Pancreas (tissue), 10 donors: ENCODE measurements around the gene PSMF1. TPM values are rescaled to one million over a fixed set of nuclear protein-coding genes. Genes with fewer than 3 reads are reported as not detected.

Experiments used
- ATAC-seq, 4 donors: fragments of 200-7000 bp; cut with Tn5 transposase; one replicate each; pipeline versions ENCODE4 v1.8.0 to v1.9.1; 2020; ENCODE audit warnings: mild to moderate bottlenecking in 4 of 4, moderate library complexity in 4 of 4
- DNase-seq, 6 donors: peaks; one replicate each; pipeline ENCODE4 v3.0.0-alpha.2; 2020
- FAIRE-seq: peaks from 2 replicates; lab custom pipeline; 2012; peaks lifted over from hg19 to GRCh38; lab: Jason Lieb, UNC
- H3K27ac ChIP-seq, 4 donors: fragments of 200-600 bp; sonication (generic); 1 replicate in 3 of 4; 2 replicates in 1 of 4; pipeline versions ENCODE4 v1.5.0 to v1.8.0; 2020
- H3K27me3 ChIP-seq, 4 donors: fragments of 200-600 bp; one replicate each; pipeline ENCODE4 v1.8.0; 2021
- H3K36me3 ChIP-seq, 3 donors: fragments of 200-600 bp; sonication (generic) in 1 of 3; one replicate each; pipeline versions ENCODE4 v1.5.0 to v1.8.0; 2020 to 2021
- H3K4me1 ChIP-seq, 3 donors: fragments of 200-600 bp; one replicate each; pipeline ENCODE4 v1.8.0; 2021
- H3K4me3 ChIP-seq, 4 donors: fragments of 200-600 bp; sonication (generic) in 2 of 4; one replicate each; pipeline versions ENCODE4 v1.5.0 to v1.8.0; 2020 to 2021
- H3K9me3 ChIP-seq, 4 donors: fragments of 200-600 bp; one replicate each; pipeline ENCODE4 v1.8.0; 2021
- WGBS, 2 donors: extraction: QIAGEN DNeasy Blood & Tissue Kit; methylation state at CpG; one replicate each; pipeline ENCODE4 v1.1.7; 2013; 5-methylcytosine and 5-hydroxymethylcytosine counted together
- intact Hi-C, 3 donors: fragments of 100-400 bp; cut with DNase I; formaldehyde crosslinking; loops; one replicate each; pipeline versions ENCODE4 v1.11.1 to v1.14.2; 2022
- polyA plus RNA-seq, 2 donors: library from polyadenylated mRNA; stranded (reverse); fragments of 200-250 nt; gene quantifications; one replicate each; pipeline ENCODE4 v1.2.3, GENCODE V29; 2013
- total RNA-seq, 6 donors: library from RNA; stranded (reverse); fragmentation: NEBNext Ultra II Directional in 4 of 6; extraction: Animal tissue kit (Norgen Biotek cat#: 25700) in 4 of 6; gene quantifications; one replicate each; pipeline versions ENCODE4 v1.2.1 to v1.2.4, GENCODE V29; 2021 to 2023
- TF ChIP-seq, protein P1 (sequence below), 4 donors: fragments of 200-600 bp; sonication (generic) in 3 of 4; IDR thresholded peaks; one replicate each; pipeline versions ENCODE4 v1.5.0 to v1.8.0; 2021; ENCODE audit warnings: antibody characterized with exemption in 4 of 4
- donor health status: healthy with polysubstance abuse.
- donor health status: DM: no; HTN: no; CAD: no; lungs with moderate emphysema.
- donor health status: DM: no; HTN: no; CAD: no.
- donor health status: control.
- donor health status: control.
- donor health status: Bipolar disorder and iron deficiency.
- donor health status: DM: yes; HTN: yes; CAD: no.
- donor health status: DM: no; HTN: no; CAD: no.
- donor health status: DM: no; HTN: no; CAD: no.
- donor health status: DM: yes; HTN: yes; CAD: no.

PSMF1 gene
- total and polyA plus RNA-seq, 8 donors, result 17.8 to 114 (median 79.6) TPM

DNA sequence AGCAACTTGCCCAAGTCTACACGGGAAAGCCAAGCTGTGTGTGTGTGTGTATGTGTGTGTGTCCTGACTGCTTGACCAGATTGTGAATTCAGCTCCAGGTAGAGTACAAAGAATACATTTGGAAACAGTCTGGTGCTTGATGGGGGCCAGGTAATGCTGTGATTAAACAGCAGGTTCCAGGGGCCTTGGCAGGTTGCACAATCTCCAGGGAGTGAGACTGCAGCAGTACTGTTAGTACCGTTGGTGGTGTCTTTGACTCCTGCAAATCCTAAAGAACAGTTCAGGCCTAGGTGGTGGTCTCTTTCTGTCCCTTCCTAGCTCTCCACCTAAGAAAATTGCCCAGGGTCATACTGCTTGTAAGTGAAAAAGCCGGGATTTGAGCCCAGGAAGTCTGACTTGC, 11.2 kb upstream of the PSMF1 start:
- TF ChIP-seq, protein P1, sequence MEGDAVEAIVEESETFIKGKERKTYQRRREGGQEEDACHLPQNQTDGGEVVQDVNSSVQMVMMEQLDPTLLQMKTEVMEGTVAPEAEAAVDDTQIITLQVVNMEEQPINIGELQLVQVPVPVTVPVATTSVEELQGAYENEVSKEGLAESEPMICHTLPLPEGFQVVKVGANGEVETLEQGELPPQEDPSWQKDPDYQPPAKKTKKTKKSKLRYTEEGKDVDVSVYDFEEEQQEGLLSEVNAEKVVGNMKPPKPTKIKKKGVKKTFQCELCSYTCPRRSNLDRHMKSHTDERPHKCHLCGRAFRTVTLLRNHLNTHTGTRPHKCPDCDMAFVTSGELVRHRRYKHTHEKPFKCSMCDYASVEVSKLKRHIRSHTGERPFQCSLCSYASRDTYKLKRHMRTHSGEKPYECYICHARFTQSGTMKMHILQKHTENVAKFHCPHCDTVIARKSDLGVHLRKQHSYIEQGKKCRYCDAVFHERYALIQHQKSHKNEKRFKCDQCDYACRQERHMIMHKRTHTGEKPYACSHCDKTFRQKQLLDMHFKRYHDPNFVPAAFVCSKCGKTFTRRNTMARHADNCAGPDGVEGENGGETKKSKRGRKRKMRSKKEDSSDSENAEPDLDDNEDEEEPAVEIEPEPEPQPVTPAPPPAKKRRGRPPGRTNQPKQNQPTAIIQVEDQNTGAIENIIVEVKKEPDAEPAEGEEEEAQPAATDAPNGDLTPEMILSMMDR (IDR thresholded peaks at IDR 0.05), result no peak
- H3K4me3 ChIP-seq, result no peak overlapping the region
- no peak overlapping the region for H3K27ac ChIP-seq
- DNase-seq (no peak), ATAC-seq (no peak), FAIRE-seq (no peak)
- H3K27me3 ChIP-seq, result no peaks in the 10 kb centered on the region
- no peaks in the 10 kb centered on the region for H3K36me3 ChIP-seq
- H3K4me1 ChIP-seq, result no peaks in the 10 kb centered on the region
- intact Hi-C loops, result loop anchor here in 1 of 3 donors (10.0 kb wide), 1 partner anchor 292 kb away; no protein-coding TSS in a partner anchor
- H3K9me3 ChIP-seq, result no peaks in the 10 kb centered on the region
- 76 to 83% methylated on average over 3 of the region's 3 CpGs for WGBS, 2 donors

GRCh38 chr20:1108437-1108920, 9.9 kb upstream of the PSMF1 start:
- no peaks in the 10 kb centered on the region for H3K27me3 ChIP-seq
- FAIRE-seq, result no peak
- WGBS, 2 donors, result 31 to 38% methylated on average over 5 of the region's 5 CpGs
- peak; percentile 66 to 95 (median 89) for ATAC-seq
- peak in 5 of 6 donors; percentile 18 to 78 (median 57) for DNase-seq
- H3K4me1 ChIP-seq, result no peaks in the 10 kb centered on the region
- TF ChIP-seq, protein P1 (IDR thresholded peaks at IDR 0.05), result peak; percentile 60 to 74 (median 64)
- no peaks in the 10 kb centered on the region for H3K9me3 ChIP-seq
- no peaks in the 10 kb centered on the region for H3K36me3 ChIP-seq
- no peak overlapping the region for H3K4me3 ChIP-seq
- H3K27ac ChIP-seq, result no peak overlapping the region
- intact Hi-C loops, result loop anchor here in 1 of 3 donors (10.0 kb wide), 1 partner anchor 294 kb away; no protein-coding TSS in a partner anchor

DNA sequence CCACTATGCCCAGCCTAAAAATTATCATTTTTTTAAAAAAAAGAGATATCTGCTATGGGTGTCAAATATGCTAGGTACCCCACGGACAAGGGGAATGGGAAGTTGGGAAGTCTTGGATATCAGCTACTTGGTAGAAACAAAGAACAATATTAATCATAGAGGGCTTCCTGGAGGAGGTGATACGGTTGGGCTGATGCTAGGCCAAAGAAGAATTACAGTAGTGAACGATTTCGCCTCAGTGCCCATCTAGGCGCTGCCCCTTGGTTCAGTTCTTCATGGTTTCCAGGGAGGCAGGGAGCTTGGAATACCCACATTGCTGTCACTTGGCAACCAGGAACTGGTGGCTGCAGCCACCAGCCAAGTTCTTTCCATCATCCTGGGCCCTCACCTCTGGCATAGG, 5.5 kb upstream of the PSMF1 start:
- H3K27me3 ChIP-seq, result no peaks in the 10 kb centered on the region
- no peak for DNase-seq
- no peaks in the 10 kb centered on the region for H3K36me3 ChIP-seq
- H3K4me1 ChIP-seq, result peaks cover 0 to 4% (median 3%) of the 10 kb centered on the region in 3 donors
- no peak overlapping the region for H3K4me3 ChIP-seq
- intact Hi-C loops, result no loop called here
- H3K9me3 ChIP-seq, result no peaks in the 10 kb centered on the region
- FAIRE-seq, result no peak
- 84 to 88% methylated on average over 5 of the region's 5 CpGs for WGBS, 2 donors
- peak in 2 of 4 donors; percentile 23 to 41 for ATAC-seq
- TF ChIP-seq, protein P1 (IDR thresholded peaks at IDR 0.05), result no peak
- H3K27ac ChIP-seq, result no peak overlapping the region

DNA sequence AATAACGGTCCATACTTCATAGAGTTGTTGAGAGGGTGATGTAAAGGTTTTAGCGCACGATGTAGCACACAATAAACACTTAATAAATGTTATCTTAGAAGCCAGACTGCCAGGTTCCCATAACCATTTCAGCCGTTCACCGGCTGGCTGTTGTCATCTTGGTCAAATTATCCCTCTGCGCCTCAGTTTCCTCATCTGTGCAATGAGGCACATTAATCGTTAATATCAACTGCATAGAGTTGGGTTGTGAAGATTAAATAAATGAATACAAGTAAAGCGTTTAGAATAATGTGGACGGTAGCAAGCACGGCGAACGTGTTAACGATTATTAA, 432 bp upstream of the PSMF1 start:
- ATAC-seq, result no peak
- 7 to 10% methylated on average over 13 of the region's 13 CpGs for WGBS, 2 donors
- FAIRE-seq, result no peak
- H3K4me1 ChIP-seq, result peaks cover 12 to 39% (median 20%) of the 10 kb centered on the region in 3 donors
- TF ChIP-seq, protein P1 (IDR thresholded peaks at IDR 0.05), result no peak
- no peaks in the 10 kb centered on the region for H3K27me3 ChIP-seq
- intact Hi-C loops, result no loop called here
- DNase-seq, result no peak
- H3K9me3 ChIP-seq, result no peaks in the 10 kb centered on the region
- peak overlapping the region; percentile 39 to 73 (median 59) for H3K27ac ChIP-seq
- H3K4me3 ChIP-seq, result peak overlapping the region; percentile 67 to 97 (median 84)
- H3K36me3 ChIP-seq, result no peaks in the 10 kb centered on the region

DNA sequence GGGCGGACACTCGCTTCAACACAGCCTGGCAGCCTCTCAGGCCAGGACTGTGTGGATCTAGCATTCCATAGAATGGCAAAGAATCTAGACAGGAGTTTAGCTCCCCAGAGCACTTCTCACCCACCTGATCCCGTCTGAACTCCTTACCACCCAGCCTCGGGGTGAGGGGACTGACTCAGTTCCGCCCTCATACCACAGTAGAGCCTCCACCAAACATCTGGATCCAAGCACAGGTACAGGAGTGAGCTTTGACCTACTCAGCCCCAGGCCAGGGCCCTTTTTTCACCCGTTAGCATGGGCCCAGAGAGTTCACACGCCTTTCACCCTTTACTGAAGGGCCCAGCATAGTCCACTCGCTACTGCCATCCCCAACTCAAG, 715 bp downstream of the PSMF1 start:
- Histone ChIP-seq H3K4me3 (peak overlapping the region; percentile 67 to 97 (median 84)), H3K27me3 (no peaks in the 10 kb centered on the region), H3K36me3 (no peaks in the 10 kb centered on the region), H3K4me1 (peaks cover 12 to 46% (median 20%) of the 10 kb centered on the region in 3 donors), H3K27ac (peak overlapping the region; percentile 39 to 73 (median 59)), H3K9me3 (no peaks in the 10 kb centered on the region)
- no peak for FAIRE-seq
- 4 to 5% methylated on average over 8 of the region's 8 CpGs for WGBS, 2 donors
- peak in 3 of 4 donors; percentile 1 to 7 (median 2) for ATAC-seq
- no peak for DNase-seq
- intact Hi-C loops, result no loop called here
- TF ChIP-seq, protein P1 (IDR thresholded peaks at IDR 0.05), result no peak
